GM19463 (cell line): Measurements from ENCODE around the gene POLR1A.

ENCODE experiments used
- ATAC-seq: cut with Tn5 transposase; IDR thresholded peaks from one replicate; pipeline ENCODE4 v1.9.1; 2021; ENCODE audit warnings: mild to moderate bottlenecking, moderate library complexity; ENCODE audit not compliant: unreplicated experiment

The POLR1A gene

DNA sequence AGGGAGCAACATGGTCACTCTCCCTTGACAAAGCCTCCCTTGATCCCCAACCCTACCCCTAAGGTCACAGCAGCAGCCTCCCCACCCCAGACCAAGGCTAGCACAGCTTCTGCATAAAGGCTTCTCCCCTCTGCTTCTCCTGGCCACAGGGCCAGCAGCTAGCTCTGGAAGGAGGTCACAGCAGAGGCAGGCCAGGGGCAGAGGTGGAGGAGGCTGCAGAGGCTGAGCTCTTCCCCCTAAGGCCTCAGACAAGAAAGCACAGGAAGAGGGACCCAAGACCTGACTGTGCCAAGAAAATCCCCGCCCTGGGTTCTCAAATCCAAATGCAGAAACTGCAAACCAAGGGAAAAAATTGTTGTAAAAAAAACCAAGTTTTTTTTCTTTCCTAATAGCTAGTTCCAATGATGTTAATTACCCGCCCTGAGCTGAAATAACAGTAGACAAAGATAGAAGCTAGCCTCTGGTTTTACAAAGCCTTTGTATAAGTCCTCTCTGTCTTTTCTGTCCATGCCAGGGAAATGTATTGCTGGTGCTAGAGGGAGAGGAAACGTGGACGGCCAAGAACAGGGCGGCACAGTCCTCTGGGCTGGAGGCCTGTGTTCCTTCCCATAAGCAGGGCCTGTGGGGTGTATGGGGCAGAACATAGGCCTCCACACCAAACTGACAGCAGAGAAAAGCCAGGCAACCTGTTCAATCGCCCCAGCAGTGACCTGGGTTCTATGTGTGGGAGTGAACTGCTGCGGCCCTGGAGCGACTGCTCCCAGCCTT, 79.5 kb downstream of the POLR1A start:
- ATAC-seq: no peak

DNA sequence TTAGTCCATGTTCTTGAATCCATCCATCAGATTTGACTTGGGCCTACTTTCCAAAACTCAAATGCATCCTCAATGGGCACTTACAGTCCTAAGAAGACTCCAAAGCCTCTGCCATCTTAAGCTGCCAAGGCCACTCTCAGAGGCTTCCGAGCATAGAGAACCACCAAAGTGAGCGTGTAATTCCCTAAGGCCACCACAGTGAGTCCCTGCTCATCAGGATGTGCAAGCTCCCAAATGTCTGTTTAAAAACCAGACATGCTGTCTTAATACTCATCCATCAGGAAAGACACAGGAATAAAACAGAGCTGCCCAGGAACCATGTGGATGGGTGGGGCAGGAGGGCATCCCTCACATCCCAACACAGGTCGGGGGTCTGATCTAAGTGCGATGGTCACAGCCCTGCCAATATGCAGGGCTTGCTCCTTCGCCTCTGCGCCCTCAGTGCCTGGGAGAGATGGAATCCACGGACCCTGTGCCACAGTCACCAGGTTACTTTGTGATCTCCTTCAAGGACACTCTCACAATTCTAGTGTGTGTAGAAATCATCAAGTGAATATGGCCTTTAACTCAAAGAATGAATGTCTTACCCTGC, 80.4 kb downstream of the POLR1A start:
- no peak for ATAC-seq

DNA sequence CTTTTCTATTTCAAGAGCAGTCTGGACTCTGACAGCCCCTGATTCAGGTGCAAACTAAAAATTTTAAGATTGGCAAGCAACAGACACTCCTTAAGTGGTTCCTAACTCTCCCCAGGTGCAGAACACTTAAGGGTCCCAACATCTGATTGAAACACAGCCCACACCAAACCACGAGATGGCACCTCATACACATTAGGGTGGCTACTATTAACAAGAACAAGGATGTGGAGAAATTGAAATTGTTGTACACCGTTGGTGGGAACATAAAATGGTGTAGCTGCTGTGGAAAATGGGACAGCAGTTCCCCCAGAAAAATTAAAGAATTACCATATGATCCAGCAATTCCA, 82.3 kb downstream of the POLR1A start:
- peak; percentile 27 for ATAC-seq

DNA sequence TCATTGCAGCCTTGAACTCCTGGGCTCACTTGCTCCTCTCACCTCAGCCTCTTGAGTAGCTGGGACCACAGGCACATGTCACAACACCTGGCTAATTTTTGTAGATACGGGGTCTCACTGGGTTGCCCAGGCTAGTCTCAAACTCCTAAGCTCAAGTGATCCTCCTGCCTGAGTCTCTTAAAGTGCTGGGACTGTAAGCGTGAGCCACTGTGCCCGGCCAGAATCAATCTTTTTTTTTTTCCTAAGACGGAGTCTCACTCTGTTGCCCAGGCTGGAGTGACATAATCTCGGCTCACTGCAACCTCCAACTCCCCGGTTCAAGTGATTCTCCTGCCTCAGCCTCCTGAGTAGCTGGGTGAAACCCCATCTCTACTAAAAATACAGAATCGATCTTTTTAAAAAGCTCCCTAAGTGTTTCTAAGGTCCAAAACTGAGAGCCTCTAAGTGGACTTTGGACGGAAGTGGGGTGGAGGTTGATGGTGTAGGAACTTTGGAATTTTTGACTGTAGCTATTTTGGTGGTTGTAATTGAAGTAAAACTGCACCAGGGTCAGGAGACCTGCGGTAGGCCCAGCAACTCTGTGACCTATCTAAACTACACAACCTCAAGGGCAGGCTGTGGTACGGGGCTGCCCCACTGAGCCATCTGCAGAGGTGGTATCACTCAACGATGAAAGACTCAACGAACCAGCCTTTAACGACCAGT, 82.9 kb downstream of the POLR1A start:
- peak; percentile 84 for ATAC-seq

DNA sequence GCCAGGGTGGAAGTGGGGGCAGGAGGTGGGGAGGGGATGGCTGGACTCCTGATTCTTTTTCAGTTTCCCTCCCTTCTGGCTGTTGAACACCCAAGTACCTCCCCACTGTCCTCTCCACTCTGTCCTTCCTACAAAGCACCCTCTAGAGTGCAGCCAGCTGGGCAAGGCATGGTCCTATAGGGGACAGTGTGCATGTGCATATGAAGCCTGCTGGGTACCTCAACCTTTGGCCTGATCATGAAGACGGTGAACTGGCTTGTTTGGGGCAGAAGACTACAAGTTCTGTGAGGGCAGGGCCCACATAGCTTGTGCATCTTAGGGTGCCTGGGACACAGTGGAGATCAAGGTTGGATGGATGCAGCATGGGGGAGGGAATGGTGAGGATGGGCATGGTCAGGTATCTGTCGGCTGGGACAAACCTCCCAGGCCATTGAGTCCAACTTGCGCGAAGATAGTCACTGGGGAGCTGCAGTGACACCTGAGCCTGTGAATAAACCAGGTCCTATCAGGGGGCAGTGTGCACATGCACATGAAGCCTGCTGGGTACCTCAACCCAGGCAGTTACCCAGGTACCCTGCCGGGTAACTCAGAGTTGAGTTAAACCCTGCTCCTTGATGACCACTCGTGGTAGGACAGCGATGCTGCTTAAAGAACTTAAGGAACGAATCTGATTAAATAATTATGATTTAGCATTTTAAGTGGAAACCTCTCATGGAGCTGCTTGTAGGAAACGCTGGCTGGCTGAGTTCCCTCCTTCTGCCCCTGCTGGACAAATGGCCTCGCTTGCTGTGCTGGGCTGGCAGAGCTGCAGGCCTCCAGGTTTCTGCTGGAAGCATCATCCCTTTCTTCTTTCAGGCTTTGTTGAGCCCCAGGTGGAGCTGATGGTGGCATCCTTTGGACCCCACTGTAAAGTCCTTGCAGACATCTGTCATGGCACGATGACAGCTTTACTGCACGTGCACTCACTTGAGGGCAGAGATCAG, 84.0 kb downstream of the POLR1A start:
- no peak for ATAC-seq

DNA sequence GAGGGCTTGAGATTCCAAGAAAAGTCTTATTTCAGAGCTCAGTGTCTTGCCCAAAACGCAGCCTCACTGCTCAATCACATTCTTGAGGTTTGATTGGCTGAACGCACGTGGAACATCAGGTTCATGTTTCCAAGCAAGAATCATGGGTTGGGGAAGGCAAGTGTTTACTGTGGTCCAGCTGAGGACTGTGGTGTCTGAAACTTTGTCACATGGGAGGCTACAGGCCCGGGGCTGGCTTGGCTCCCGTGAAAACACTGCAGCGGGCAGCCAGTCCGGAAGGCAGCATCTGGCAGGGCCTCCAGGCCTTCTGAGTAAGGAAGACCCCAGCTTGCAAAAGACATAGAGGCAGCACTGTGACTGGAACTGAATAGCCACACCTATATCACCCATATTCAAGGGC, 84.7 kb downstream of the POLR1A start:
- no peak for ATAC-seq

DNA sequence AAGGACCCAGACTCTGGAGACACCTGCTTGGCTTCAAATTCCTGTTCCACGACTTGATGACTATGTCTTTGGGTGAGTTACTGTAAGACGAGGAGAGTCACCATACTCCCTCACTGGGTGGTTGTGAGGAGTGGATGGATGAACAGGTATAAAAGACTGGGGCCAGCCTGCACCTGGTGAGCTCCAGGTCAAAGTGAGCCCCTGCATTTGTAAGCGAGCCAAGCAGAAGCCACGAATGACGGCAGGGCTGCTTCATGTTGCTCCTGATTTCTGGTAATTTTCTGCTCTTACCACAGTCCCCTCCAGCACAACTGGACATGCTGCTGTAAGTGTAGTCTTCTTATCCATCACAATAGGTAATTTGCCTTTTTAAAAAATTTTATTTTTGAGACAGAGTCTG, 86.6 kb downstream of the POLR1A start:
- no peak for ATAC-seq

DNA sequence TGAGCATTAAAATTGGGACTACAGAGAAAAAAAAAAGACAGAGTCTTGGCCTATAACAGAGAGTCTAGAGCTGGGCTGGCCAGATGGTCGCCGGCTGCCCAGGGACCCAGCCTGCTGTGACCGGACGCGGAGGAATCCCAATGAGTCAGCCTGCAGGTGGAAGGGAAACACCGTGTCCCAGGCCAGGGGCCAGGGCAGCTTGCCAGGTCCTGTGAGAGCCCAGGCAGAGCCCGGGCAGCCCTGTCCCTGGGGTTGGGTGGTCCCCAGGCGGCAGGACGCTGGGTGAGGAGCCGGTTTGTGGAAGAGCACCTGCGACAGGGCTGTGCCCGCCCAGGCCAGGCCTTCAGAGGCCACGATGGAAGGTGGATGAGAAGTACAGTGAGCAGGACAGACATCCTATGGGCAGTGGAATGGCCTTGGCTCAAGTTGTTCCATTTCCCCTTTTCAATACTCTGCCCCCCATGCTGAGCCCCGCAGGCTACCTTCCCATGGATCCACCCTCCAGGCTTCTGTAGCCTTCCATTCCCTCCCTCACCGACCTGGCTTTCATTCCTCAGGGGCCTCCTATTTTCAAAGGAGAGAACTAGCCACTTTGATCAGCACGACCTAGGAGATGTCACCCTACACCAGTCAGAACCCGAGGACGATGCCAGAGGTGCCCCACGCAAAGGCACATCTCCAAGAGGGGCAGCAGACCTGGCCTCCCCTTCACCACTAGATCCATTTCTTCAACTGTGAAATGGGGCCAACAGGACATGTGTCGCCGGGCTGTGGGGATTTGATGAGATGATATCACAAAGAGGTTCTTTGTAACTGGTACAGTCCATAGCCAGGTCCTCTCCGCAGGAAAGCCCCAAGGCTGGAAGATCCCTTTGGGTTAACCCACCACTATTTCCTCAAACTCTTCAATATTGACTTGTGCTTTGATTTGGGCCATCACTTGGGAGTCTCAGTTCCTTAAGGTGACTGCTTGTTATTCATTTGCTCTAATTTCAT, 87.5 kb downstream of the POLR1A start:
- ATAC-seq: peak; percentile 47

DNA sequence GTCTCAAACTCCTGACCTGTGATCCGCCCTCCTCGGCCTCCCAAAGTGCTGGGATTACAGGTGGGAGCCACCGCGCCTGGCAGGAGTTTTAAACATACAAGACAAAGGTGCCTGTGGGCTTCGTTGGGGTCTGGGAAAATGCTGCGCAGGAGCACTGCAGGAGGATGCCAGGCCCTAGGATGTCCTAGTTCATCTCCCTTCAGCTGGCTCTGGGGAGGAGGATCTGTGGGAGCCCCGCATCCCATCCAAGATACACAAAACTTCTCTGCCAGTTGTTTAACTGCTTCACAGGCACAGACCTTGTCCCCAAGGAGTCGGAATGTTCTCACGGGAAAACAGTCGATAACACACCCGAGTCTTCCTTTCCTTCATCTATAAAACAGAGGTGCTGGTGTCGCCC, 89.1 kb downstream of the POLR1A start:
- ATAC-seq: no peak

DNA sequence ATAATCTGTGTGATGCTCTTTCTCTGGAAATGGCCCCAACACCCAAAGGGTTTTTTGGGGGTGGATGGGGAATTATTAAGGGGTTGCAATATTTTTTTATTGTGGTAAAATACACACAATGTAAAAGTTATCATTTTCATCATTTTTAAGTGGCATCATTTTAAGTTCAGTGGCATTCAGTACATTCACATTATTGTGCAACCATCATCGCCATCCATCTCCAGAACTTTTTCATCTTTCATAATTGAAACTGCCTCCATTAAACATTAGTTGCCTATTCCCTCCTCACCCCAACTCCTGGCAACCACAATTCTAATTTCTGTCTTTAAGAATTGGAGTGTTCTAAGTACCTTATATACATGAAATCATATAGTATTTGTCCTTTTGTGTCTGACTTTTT, 90.0 kb downstream of the POLR1A start:
- no peak for ATAC-seq

DNA sequence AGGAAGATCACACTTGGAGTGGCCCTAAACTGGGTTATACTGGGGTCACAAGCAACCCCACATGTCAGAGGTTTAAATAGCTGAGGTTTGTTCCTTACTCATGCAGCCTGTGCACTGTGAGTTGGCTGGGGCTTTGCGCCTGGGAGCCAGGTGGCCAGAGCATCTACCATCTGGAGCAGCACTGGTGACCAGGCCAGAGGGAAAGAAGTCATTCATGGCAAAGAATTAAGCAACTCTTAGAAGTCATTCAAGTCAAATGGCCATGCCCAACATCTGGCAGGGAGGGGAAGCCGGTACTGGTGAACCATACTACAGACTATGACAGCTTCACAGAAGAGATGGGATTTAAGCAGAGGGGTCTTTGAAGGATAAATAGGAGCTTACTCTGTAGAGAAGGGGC, 90.7 kb downstream of the POLR1A start:
- no peak for ATAC-seq

DNA sequence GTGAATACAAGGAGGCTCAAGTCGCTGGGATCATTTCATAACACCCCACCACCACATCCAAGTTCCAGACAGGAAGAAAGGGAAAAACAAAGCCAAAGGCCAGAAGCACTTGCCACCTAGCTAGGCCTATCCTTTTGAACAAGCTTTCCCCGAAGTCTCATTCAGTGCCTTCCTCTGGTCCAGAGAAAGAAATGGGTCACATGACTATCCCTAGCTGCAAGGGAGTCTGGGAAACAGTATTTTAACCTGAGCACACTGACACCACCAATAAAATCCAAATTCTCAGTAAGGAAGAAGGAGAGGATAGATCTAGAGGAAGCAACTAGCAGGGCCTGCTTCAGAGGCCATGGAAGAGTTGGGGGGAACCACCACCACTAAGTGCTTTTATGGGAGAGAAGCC, 91.2 kb downstream of the POLR1A start:
- no peak for ATAC-seq

DNA sequence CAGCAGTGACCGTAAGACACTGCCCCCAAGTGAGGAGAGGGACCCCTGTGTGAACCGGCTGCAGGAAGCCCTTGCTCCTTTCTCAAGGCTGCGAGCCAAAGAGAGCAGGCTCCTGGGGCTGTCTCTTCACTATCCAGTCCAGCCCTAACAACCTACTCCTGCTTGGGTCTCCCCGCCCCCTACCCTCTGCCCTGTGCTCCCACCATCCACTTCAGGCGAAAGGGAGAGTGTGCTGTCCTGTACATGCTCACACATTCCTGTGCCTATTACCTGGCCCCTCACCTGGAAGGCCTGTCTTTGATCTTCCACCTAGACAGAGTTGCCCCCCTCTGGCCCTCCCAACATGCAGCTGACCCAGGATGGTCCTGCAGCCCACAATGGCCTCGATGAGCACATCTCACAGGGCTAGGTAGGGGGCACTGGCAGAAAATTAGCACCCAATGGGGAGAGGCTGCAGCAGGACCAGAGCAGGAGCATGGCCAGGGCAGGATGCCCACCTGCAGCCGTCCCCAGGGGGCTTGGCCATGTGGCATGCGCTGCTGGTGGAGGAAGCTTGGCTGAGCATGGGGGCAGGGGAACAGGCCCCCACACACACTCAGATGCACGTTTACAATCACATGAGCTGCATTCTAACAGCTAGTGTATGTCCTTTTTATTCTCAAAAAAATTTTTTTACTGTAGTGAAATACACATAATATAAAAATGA, 93.5 kb downstream of the POLR1A start:
- ATAC-seq: no peak

DNA sequence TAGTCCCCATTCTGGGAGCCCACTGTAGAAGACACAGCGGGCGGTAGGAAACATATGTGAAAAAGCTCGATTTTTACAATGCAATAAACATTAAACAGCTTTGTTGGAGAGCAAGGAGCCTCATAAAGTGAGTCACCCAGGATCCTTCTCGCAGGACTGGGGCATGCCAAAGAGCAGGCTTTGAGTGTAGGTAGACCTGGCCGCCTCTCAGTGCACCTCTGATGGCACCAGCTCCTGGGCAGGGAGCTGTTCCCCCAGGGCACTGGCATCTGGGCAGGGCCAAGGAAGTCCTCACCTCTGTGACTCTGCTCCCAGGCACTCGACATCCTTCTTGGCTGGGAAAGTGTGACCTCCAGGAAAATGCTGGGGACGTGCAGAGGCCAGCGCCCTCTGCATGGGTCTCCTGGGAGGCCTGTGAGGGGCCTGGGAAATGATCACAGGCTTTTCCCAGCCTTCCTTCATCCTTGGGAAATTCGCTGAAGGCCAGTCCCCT, 94.2 kb downstream of the POLR1A start:
- no peak for ATAC-seq

DNA sequence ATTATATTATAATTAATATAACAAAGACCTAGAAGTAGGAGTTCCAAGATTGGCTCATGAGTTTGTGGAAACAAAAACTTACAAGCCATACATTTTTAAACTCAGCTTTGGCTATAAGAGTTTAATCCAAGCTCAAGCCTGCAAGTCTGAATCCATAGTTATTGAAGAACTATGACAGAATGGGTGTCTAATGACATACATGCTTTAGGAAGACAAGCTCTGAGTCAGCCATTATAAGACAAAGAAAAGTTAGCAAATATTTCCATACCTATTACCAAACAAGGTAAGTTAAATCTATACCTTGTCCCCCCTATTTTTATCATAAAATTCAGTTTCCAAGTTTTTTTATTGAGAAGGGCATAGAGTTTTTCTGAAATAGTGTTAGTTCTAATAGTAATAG, 95.6 kb downstream of the POLR1A start:
- no peak for ATAC-seq

DNA sequence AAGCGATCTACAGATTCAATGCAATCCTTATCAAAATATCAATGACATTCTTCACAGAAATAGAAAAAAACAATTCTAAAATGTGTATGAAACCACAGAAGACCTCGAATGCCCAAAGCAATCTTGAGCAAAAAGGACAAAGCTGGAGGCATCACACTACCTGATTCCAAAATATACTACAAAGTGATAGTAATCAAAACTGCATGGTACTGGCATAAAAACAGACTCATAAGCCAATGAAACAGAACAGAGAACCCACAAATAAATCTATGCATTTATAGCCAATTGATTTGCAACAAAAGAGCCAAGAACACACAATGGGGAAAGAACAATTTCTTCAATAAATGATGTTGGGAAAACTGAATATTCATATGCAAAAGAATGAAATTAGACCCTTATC, 99.2 kb downstream of the POLR1A start:
- no peak for ATAC-seq

DNA sequence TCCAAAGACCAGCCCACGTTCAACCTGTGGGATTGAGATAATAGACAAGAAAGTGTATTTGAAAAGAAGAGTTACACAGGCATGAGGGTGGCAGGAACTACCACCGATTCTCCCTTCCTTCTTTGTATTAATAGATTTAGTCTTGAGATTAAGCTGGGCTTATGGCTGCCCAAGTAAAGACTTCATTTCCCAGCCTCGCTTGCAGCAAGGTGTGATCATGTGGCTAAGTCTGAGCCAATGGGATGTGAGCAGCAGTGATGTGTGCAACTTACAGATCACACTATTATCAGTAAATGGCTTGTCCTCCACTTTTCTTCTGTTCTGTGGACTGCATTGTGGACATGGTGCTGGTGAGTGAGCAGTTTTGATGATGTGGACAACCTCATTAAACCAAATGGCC, 101.7 kb downstream of the POLR1A start:
- no peak for ATAC-seq

DNA sequence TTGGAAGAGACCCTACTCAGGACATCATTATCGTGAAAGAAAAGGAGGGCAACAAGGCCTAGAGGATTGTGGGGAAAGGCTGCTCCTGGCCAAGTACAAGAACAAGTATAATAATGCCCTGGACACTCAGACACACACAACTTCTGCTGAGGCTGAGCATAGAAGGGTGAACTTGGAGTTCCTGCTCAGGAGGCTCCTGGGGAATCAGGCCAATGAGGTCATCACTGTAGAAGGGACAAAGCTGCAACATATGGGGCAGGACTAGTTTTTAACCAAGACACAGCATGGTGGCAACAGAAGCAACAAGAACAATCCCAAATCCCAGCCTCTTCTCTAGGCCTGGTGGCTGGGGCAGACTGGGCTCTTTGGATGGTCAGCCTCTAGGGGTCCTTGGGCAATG, 102.6 kb downstream of the POLR1A start:
- no peak for ATAC-seq

DNA sequence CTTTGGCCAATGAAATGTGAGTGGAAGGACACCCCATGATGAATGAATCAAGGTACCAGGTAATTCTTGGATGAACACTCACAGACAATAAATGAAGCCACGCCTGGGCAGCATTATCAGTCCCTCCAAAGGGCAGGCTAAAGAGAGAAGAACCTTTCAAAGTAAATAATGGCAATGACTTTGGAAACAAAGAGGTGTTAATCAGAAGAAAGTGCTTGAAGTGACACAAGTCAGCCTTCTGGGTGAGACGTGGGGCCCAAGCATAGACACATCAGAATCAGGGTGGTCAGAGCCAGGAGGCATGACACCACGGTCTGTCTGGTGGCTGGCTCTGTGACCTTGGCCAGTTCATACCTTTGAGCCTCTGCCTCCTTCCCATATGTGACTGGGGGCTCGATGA, 103.3 kb downstream of the POLR1A start:
- no peak for ATAC-seq
